Measurements from ENCODE around the gene NPIPB6.

NPIPB6 gene

GRCh38 chr16:28321700-28322411, 41.5 kb downstream of the NPIPB6 start:
- DNase-seq, result peak; percentile 55

GRCh38 chr16:28320741-28321140, 42.6 kb downstream of the NPIPB6 start:
- no peak for DNase-seq

DNA sequence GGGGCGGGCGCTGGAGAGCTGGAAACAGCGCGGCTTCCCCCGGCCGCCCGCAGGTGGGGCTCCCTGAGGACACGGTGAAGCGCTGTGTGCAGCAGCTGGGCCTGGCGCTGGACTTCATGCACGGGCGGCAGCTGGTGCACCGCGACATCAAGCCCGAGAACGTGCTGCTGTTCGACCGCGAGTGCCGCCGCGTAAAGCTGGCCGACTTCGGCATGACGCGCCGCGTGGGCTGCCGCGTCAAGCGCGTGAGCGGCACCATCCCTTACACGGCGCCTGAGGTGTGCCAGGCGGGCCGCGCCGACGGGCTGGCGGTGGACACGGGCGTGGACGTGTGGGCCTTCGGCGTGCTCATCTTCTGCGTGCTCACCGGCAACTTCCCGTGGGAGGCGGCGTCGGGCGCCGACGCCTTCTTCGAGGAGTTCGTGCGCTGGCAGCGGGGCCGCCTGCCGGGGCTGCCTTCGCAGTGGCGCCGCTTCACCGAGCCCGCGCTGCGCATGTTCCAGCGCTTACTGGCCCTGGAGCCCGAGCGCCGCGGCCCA, 43.2 kb downstream of the NPIPB6 start:
- DNase-seq, result no peak

DNA sequence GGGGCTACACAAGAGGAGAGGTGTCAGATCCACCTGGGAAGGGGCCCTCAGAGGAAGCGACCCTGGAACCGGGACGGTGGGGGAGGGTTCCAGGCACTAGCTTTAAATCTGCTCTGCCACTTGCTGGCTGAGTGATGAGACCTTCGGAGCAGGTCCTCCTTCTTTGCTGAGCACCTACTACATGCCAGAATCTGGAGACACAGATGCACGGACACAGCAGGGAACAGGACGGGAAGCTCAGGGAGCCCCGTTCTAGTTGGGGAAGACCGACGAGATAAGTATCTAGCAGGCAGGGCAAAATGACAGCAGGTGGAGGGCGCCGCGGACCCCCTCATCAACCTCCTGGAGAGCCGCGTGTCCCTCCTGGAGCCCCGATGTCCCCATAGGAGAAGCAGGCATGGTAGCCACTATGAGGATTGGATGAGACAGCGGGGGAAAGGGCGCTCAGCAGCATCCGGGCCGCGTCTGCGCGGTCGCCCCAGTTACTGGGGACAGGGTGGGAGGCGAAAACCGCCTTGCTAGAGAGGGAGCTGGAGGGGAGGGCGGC, 43.8 kb downstream of the NPIPB6 start:
- DNase-seq, result no peak

DNA sequence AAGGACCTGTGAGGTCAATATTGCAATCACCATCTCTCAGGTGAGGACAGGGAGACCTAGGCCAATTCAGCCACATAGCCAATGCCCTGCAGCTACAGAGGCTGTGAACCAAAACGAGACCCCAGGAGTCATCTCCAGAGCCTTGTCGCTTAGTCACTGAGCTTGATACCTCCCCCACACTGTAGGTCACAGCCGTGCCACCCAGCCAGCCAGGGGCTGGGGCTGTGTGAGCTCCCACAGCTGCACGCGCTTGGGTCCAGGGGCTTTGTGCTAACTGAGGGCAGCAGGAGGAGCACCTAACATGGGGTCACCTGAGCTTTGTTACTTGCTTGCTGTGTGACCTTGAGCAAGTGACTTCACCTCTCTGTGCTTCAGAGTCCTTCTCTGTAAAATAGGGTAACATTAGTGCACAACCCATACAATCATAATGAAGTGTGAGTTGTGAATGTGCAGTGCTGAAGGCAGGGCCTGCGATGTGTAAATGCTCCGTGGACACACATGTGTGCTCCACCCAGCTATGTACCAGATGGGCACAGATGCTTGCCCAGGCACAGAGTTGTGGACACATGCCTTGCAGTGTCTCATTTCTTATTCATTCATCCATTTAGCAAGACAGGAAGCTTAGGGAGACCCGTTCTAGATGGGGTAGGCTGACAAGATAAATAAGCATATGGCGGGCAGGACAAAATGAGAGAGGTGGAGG, 45.1 kb downstream of the NPIPB6 start:
- no peak for DNase-seq

DNA sequence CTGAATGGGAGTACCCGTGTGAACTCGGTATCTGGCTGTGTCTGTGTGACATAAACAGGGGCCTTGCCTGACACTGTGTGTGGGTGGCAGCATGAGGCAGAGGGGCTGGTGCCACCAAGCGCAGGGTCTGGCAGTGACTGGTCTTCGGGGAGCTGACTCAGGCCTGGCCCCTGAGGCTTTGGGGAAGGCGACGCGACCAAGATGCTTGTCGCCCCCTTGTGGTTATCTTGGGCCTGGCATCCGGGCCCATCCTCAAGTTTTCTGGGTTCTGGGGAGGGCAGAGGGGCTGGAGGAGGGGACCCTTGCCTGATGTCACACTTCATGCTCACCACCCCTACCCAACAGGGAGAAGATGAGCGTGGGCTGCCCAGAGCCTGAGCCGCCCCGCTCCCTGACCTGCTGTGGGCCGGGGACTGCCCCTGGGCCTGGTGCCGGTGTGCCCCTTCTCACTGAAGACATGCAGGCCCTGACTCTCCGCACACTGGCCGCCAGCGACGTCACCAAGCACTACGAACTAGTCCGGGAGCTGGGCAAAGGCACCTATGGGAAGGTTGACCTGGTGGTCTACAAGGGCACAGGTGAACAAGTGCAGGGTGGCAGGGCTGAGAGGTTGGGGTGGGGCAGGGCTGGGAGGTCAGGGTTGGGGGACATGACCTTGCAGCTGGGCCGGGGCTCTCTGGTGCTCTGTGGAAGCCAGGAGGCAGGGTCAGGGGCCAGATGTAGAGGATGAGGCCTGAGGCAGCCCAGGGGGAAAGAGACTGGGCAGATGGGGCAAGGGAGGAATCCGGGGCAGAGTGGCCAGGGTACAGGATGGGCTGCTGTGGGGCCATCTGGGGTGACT, 46.0 kb downstream of the NPIPB6 start:
- peak; percentile 81 for DNase-seq

DNA sequence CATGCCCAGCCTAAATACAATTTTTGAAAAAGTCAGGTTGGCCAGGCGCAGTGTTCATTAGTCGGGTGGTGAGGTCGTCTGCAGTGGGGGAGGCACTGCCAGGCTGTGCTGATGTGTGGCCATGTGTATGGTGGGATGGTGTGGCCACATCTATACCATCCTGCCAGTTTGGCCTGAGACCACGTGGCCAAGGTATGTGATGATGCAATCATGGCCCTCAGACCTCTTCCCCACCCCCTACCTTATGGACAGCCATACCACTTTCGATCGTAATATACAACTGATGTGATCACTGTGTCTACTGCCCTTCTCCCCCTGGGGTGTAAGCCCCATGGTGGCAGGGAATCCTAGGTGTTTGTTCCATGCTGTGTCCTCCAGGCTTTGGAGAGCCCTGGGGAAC, 47.3 kb downstream of the NPIPB6 start:
- DNase-seq, result no peak

DNA sequence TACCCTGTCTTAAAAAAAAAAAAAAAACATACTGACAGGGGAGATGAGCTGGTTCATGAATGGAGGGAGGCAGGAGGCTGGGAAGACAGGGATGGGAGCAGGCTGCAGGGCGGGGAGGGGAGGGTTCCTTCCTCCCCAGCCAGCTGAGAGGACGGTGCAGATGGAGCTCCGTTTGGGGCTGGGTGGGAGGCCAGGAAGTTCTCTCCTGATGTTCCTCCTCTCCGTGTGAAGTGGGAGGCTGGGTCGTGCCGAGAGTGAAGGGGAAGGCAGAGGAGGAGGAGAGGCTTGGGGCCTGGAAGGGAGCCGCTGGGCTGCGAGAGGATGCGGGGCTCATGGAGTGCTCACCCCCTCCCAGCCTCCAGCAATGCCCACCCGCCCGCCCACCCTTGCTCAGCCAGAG, 49.7 kb downstream of the NPIPB6 start:
- no peak for DNase-seq

GRCh38 chr16:28312327-28312726, 51.0 kb downstream of the NPIPB6 start:
- DNase-seq, result no peak

GRCh38 chr16:28311913-28312312, 51.4 kb downstream of the NPIPB6 start:
- no peak for DNase-seq

GRCh38 chr16:28311413-28311812, 51.9 kb downstream of the NPIPB6 start:
- DNase-seq, result no peak

DNA sequence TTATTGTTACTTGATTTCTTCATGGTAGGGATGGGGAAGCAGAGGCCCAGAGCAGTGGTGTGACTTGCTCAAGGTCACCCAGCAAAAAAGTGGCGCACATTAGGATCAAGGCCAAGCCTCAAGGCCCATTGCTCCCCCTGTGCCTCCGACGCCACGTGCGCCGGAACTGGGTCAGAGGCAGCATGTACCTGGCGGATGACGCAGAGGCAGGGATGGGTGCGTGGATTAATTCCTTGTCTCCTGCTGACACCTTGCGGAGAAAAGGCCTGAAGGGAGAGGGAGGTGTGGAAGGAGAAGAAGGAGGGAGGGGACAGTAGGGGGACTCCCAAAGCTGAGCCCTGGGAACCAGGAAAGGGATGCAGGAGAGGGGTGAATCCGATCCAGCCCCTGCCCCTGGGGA, 52.5 kb downstream of the NPIPB6 start:
- no peak for DNase-seq

DNA sequence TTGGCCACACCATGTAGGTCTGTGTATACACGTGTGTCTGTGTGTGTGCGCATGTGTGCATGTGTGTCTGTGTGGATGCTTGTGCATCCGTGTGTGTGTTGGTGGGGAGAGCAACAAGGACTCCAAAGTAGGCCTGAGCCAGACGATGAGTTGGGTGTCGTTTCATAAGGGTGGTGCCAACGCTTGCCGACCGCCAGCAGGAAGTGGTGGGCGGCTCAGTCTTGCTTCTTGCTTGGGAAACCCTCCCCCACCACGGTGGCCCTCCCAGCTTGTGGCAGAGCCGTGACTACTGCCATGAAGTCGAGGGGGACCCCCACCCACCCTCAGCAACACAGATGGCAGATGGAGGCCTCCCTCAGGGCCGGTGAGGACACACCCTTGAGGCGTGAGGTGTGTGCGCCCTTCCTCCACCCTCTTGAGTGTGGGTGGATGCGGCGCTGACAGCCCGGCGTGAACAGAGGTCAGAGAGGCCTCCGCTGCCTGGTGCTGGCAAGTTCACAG, 53.4 kb downstream of the NPIPB6 start:
- peak; percentile 82 for DNase-seq

GRCh38 chr16:28308794-28309584, 54.3 kb downstream of the NPIPB6 start:
- no peak for DNase-seq

GRCh38 chr16:28307936-28308335, 55.4 kb downstream of the NPIPB6 start:
- DNase-seq, result no peak

DNA sequence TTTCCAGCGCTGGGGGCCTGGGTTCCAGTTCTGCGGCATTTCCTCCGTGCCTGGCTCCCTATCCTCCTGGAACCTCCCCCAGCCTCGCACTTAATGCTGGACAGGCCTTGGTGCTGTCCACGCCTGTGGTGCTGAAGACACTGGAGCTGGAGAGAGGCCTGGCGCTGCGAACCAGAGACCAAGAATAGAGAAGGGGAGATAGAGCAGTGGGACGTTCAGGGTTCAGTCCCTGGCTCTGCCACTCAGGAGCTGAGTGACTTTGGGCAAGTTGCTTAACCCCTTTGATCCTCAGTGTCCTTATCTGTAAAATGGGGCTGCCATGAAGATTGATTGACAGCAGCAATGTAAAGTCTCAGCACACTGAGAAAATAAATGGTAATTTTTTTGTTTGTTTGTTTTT, 59.1 kb downstream of the NPIPB6 start:
- DNase-seq, result no peak

- DNase-seq, result no peak
Observed at GRCh38 chr16:28303132-28303531, 60.2 kb downstream of the NPIPB6 start.

DNA sequence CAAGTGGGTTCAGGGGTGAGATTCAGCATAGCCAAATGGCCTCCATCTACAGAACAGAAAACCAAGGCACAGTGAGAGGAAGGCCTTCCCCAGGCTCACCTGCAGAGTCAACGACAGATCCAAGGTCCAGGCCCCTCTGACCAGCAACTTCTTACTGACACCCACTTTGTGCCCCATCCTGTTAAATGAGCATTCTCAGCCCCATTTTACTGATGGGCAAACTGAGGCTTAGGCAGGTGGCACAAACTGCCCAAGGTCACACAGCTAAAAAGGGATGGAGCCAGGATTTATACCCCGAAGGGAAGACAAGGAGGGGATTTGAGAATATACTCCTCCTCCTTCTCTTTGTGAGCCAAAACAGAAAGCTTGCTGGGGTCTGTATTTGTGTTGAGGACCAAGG, 61.7 kb downstream of the NPIPB6 start:
- no peak for DNase-seq

- DNase-seq, result no peak
Observed at GRCh38 chr16:28301154-28301553, 62.2 kb downstream of the NPIPB6 start.

DNA sequence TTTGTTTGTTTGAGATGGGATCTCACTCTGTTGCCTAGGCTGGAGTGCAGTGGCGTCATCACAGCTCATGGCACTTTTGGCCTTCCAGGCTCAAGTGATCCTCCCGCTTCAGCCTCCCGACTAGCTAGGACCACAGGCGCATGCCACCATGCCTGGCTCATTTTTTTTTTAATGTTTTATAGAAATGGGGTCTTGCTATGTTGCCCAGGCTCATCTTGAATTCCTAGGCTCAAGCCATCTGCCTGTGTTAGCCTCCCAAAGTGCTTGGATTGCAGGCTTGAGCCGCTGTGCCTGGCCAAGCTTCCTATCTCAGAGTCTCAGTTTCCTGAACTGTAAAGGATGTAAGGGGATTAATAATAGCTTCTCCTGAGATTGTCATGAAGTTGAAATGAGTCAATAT, 63.0 kb downstream of the NPIPB6 start:
- no peak for DNase-seq

DNA sequence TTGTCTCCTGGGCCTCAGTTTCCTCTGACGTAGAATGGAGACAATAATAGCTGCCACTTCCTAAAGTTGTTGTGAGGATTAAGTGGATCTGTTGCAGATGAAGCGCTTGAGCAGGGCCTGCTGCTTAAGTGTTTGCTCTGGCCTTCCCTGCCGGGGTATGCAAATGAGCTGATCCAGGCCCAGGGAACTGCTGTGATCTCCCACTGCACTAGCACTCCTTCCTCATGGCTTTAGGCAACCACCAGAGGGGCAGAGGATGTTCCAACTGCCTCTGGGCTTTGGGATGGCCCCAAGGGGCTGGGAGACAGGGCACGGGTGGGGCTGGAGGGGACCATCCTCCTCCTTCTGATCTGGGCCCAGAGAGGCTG, 64.8 kb downstream of the NPIPB6 start:
- no peak for DNase-seq

Measured in activated T-cell treated with anti-CD3 and anti-CD28 coated beads, Interleukin-2, amount 50 U/mL, for 1 hour (primary cell).